ENCODE results near the gene GET3. TPM values are rescaled to one million over a fixed set of nuclear protein-coding genes. Genes with fewer than 3 reads are reported as not detected.
A peak's percentile ranks its signal among the peaks of the same experiment; 100 is the strongest.

The GET3 gene
- total and polyA plus RNA-seq, 2 of the 4 experiments (the other 2 are of a cell fraction): 129 to 152 TPM

DNA sequence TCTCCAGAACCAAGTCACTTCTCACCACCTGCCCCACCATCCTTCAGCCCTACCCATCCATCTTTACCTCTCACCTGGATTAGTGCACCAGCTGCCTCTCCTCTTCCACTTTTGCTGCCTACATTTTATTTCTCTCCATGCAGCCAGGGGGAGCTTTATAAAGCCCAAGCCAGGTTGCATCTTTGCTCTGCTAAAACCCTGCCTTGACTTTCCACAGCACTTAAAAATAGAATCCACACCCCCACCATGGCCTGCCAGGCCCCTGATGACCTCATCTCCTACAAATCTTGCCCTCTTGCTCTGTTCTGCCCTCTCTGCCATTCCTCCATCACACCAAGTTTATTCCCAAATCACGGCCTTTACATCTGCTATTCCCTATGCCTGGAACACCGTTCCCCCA is 36.3 kb downstream of the GET3 start:
- no TSS peak for BruUV-seq (replicated peaks)
- CTCF ChIA-PET: interaction anchor here (1.3 to 1.5 kb wide), 2 partner anchors 7 to 20 kb away, joined by 3 read pairs; no protein-coding TSS in a partner anchor
- in situ Hi-C loops (cut with MboI; ENCODE audit: low sequenced_read_pairs): loop anchor here (5.0 kb wide), 1 partner anchor 64 kb away; the partner anchor contains the start of gene MAST1

More for the DNA sequence above, 36.3 kb downstream of the GET3 start:
- ATAC-seq (ENCODE audit: low read depth) (no peak), DNase-seq (peak; percentile 35)
- H3K36me3 ChIP-seq (ENCODE audit: control insufficient read depth, insufficient read depth, low read length): no peaks in the 10 kb centered on the region; the same call in 1 of the 2 replicates
- no peak overlapping the region for H3K4ac ChIP-seq (ENCODE audit: low read depth, low read length)
- no peak overlapping the region for H2BK15ac ChIP-seq (ENCODE audit: low read depth, low read length)
- no peak overlapping the region for H4K5ac ChIP-seq (ENCODE audit: low read depth, low read length)
- H3K27me3 ChIP-seq (ENCODE audit: control insufficient read depth, insufficient read depth, low read length): no peaks in the 10 kb centered on the region
- dilution Hi-C loops (cut with HindIII; ENCODE audit: low sequenced_read_pairs, unreplicated experiment): no loop called here
- intact Hi-C loops (cut with micrococcal nuclease): no loop called here
- no peaks in the 10 kb centered on the region for H4K20me1 ChIP-seq (ENCODE audit: insufficient read depth, low read length)
- no peak overlapping the region for H2AK5ac ChIP-seq (ENCODE audit: low read depth, low read length)
- peaks cover 6% of the 10 kb centered on the region for H3K4me1 ChIP-seq (ENCODE audit: control insufficient read depth, insufficient read depth, low read length)
- H3K9me1 ChIP-seq (ENCODE audit: insufficient read depth, low read length): peaks cover 10% of the 10 kb centered on the region
- no peak overlapping the region for H2BK20ac ChIP-seq (ENCODE audit: low read depth, low read length)
- no peaks in the 10 kb centered on the region for H3K9me3 ChIP-seq (ENCODE audit: control insufficient read depth, insufficient read depth, low read length)
- peaks cover 0 to 21% of the 10 kb centered on the region in 2 experiments; a peak in 3 of 4 replicates for H3K79me1 ChIP-seq (ENCODE audit: low read depth in 1 of 2, low read length in 2 of 2)
- WGBS, 2 experiments (ENCODE audit: extremely low coverage in 2 of 2, insufficient read length in 1 of 2): 100% methylated on average over 2 of the region's 2 CpGs; no CpG with 5 or more reads in 1 of the 2 experiments
- no peak overlapping the region for H2AFZ ChIP-seq (replicated peaks; ENCODE audit: low read length, poor library complexity)
- no peak overlapping the region for H4K8ac ChIP-seq (ENCODE audit: low read depth in 2 of 2, low read length in 2 of 2)
- H4K91ac ChIP-seq (ENCODE audit: insufficient read depth, low read depth, low read length): no peak overlapping the region
- no peak overlapping the region for H3K4me2 ChIP-seq (ENCODE audit: low read depth, low read length)
- H3K14ac ChIP-seq (replicated peaks; ENCODE audit: low read depth, low read length): no peak overlapping the region
- H2BK120ac ChIP-seq (ENCODE audit: low read depth, low read length): no peak overlapping the region
- H3K9ac ChIP-seq (ENCODE audit: low read depth, low read length): no peak overlapping the region
- no peak overlapping the region for H2BK5ac ChIP-seq (ENCODE audit: low read depth, low read length, poor library complexity, severe bottlenecking)
- no peak overlapping the region for H3K4me3 ChIP-seq (ENCODE audit: insufficient read depth, low read depth, low read length)
- POLR2A ChIA-PET (ENCODE audit: unreplicated experiment): no interaction called here
- H3K56ac ChIP-seq (ENCODE audit: extremely low read depth, insufficient read depth, low read length): no peak overlapping the region
- H3K18ac ChIP-seq (ENCODE audit: low read depth, low read length): no peak overlapping the region
- H3K23ac ChIP-seq (ENCODE audit: low read depth, low read length): no peak overlapping the region
- no peak overlapping the region for H3K27ac ChIP-seq (ENCODE audit: insufficient read depth, low read length)
- peak; percentile 33 for TF ChIP-seq RAD21 (IDR thresholded peaks at IDR 0.05; ENCODE audit: low read length)
- peak; percentile 31; the same call in 1 of the 2 replicates for TF ChIP-seq SMC3 (IDR thresholded peaks at IDR 0.05; ENCODE audit: low read depth, low read length)
- TF ChIP-seq, protein P1, sequence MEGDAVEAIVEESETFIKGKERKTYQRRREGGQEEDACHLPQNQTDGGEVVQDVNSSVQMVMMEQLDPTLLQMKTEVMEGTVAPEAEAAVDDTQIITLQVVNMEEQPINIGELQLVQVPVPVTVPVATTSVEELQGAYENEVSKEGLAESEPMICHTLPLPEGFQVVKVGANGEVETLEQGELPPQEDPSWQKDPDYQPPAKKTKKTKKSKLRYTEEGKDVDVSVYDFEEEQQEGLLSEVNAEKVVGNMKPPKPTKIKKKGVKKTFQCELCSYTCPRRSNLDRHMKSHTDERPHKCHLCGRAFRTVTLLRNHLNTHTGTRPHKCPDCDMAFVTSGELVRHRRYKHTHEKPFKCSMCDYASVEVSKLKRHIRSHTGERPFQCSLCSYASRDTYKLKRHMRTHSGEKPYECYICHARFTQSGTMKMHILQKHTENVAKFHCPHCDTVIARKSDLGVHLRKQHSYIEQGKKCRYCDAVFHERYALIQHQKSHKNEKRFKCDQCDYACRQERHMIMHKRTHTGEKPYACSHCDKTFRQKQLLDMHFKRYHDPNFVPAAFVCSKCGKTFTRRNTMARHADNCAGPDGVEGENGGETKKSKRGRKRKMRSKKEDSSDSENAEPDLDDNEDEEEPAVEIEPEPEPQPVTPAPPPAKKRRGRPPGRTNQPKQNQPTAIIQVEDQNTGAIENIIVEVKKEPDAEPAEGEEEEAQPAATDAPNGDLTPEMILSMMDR (conservative IDR thresholded peaks at IDR 0.05; ENCODE audit: low read depth, low read length): peak; percentile 39
- TF ChIP-seq BHLHE40 (IDR thresholded peaks at IDR 0.05; ENCODE audit: low read depth, low read length): no peak
- peak overlapping the region; percentile 39 for H2AK9ac ChIP-seq (replicated peaks; ENCODE audit: low read depth, low read length, poor library complexity)
